A673 (cell line): Measurements from ENCODE around the gene SULT1B1.

Source experiments
- EZH2 ChIP-seq: fragments of 200-600 bp; sonication (generic); IDR thresholded peaks from 2 replicates; pipeline ENCODE4 v1.6.1; 2017; ENCODE audit warnings: borderline replicate concordance, low read depth, mild to moderate bottlenecking, mixed read lengths, antibody characterized with exemption, low read length; ENCODE audit not compliant: poor library complexity, severe bottlenecking
- TF ChIP-seq, protein P1 (sequence below): fragments of 300-800, 200-600 bp; sonication (generic); conservative IDR thresholded peaks from 2 replicates; pipeline ENCODE4 v1.5.1; 2017; ENCODE audit warnings: low read depth, mild to moderate bottlenecking, antibody characterized with exemption, low read length, moderate library complexity, mixed read lengths

DNA sequence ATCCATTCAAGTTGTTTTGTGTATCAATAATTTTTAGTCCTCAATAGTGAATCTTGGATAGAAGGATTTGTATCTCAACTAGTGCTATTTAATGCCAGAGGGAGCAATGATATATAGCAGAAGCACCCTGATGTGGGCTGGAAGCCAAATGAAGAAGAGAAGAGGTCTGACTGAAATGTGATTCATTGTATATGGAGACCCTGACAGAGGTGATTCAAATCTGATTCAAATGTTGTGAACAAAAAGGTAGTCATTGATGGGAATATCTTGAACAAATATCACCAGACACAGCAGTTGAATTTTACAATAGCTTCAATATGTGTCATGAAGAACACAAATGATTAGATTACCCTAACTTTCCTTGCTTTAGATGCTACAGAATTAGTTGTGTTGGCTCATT is 27.5 kb upstream of the SULT1B1 start:
- TF ChIP-seq, protein P1, sequence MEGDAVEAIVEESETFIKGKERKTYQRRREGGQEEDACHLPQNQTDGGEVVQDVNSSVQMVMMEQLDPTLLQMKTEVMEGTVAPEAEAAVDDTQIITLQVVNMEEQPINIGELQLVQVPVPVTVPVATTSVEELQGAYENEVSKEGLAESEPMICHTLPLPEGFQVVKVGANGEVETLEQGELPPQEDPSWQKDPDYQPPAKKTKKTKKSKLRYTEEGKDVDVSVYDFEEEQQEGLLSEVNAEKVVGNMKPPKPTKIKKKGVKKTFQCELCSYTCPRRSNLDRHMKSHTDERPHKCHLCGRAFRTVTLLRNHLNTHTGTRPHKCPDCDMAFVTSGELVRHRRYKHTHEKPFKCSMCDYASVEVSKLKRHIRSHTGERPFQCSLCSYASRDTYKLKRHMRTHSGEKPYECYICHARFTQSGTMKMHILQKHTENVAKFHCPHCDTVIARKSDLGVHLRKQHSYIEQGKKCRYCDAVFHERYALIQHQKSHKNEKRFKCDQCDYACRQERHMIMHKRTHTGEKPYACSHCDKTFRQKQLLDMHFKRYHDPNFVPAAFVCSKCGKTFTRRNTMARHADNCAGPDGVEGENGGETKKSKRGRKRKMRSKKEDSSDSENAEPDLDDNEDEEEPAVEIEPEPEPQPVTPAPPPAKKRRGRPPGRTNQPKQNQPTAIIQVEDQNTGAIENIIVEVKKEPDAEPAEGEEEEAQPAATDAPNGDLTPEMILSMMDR: no peak
- no peak for TF ChIP-seq EZH2
